PC-3 (cell line): ENCODE results near the gene SORBS2. TPM values are rescaled to one million over a fixed set of nuclear protein-coding genes. Genes with fewer than 3 reads are reported as not detected.
A peak's percentile ranks its signal among the peaks of the same experiment; 100 is the strongest.

Source experiments
- ATAC-seq: fragments of 200-7000 bp; cut with Tn5 transposase; 2 replicates; pipeline ENCODE4 v1.9.1; 2020; ENCODE audit warnings: mild to moderate bottlenecking, moderate library complexity
- BruUV-seq: library from RNA; stranded (reverse); fragments of 400-500 nt; replicated peaks from 2 replicates; lab custom pipeline; 2021; lab: Mats Ljungman, UMichigan
- CTCF ChIA-PET: fragments of 300-600 bp; sonication (Branson Sonifier 250); formaldehyde crosslinking; loops from one replicate; lab custom pipeline; 2022; ENCODE audit warnings: antibody characterized with exemption; lab: Charles Lee
- POLR2A ChIA-PET: fragments of 300-600 bp; sonication (Branson Sonifier 250); formaldehyde crosslinking; loops from one replicate; lab custom pipeline; 2022; ENCODE audit warnings: antibody characterized with exemption; ENCODE audit not compliant: unreplicated experiment; lab: Charles Lee
- DNase-seq: peaks from one replicate; pipeline ENCODE4 v3.0.0-alpha.2; 2015
- H2AFZ ChIP-seq: fragments of 300-600 bp; sonication (generic); 2 replicates; pipeline ENCODE4 v1.6.0; 2016; ENCODE audit warnings: antibody characterized with exemption, low read length
- H3F3A ChIP-seq: fragments of 300-600 bp; sonication (generic); one replicate; pipeline ENCODE4 v1.6.0; 2017; ENCODE audit warnings: antibody characterized with exemption, low read length, control low read depth, mild to moderate bottlenecking; ENCODE audit not compliant: unreplicated experiment
- H3K27ac ChIP-seq: fragments of 300-600 bp; sonication (generic); 2 replicates; pipeline ENCODE4 v1.5.1; 2016; ENCODE audit warnings: mild to moderate bottlenecking, low read length
- H3K27me3 ChIP-seq: fragments of 300-600 bp; sonication (generic); 2 replicates; pipeline ENCODE4 v1.6.1; 2016; ENCODE audit warnings: low read length, mixed read lengths
- H3K36me3 ChIP-seq: fragments of 300-600 bp; sonication (generic); 2 replicates; pipeline ENCODE4 v1.6.1; 2016; ENCODE audit warnings: low read depth, mixed run types, low read length, mixed read lengths
- H3K4me1 ChIP-seq: fragments of 300-600 bp; sonication (generic); 2 replicates; pipeline ENCODE4 v1.5.1; 2016; ENCODE audit warnings: low read length; ENCODE audit not compliant: insufficient read depth
- H3K4me2 ChIP-seq: fragments of 300-600 bp; sonication (generic); 2 replicates; pipeline ENCODE4 v1.6.0; 2016; ENCODE audit warnings: low read length
- H3K4me3 ChIP-seq: fragments of 300-600 bp; sonication (generic); 2 replicates; pipeline ENCODE4 v1.5.1; 2016; ENCODE audit warnings: mild to moderate bottlenecking, low read length, mixed read lengths
- H3K79me2 ChIP-seq: fragments of 300-600 bp; sonication (generic); 2 replicates; pipeline ENCODE4 v1.6.1; 2017; ENCODE audit warnings: low read length, mixed read lengths
- H3K9ac ChIP-seq: fragments of 300-600 bp; sonication (generic); 2 replicates; pipeline ENCODE4 v1.6.0; 2016; ENCODE audit warnings: mild to moderate bottlenecking, low read length
- H3K9me2 ChIP-seq: fragments of 300-600 bp; sonication (generic); replicated peaks from 2 replicates; pipeline ENCODE4 v1.6.1; 2016; ENCODE audit warnings: mixed run types, low read length, mixed read lengths
- H3K9me3 ChIP-seq: fragments of 300-600 bp; sonication (generic); 2 replicates; pipeline ENCODE4 v1.6.1; 2016; ENCODE audit warnings: low read length, mixed read lengths
- H4K20me1 ChIP-seq: fragments of 300-600 bp; sonication (generic); 2 replicates; pipeline ENCODE4 v1.6.1; 2016; ENCODE audit warnings: low read length, mixed read lengths
- CTCF ChIP-seq: fragments of 300-600 bp; sonication (generic); conservative IDR thresholded peaks from 2 replicates; pipeline ENCODE4 v1.5.1; 2017; ENCODE audit warnings: antibody characterized with exemption, low read depth, mild to moderate bottlenecking, low read length
- EZH2 ChIP-seq: fragments of 300-600 bp; sonication (generic); IDR thresholded peaks from one replicate; pipeline ENCODE4 v1.6.1; 2017; ENCODE audit warnings: antibody characterized with exemption, mild to moderate bottlenecking, low read length; ENCODE audit not compliant: unreplicated experiment
- EZH2phosphoT487 ChIP-seq: fragments of 300-600 bp; sonication (generic); IDR thresholded peaks from 2 replicates; pipeline ENCODE4 v1.6.1; 2018; ENCODE audit warnings: mild to moderate bottlenecking, antibody characterized with exemption, low read length, borderline replicate concordance
- intact Hi-C: fragments of 100-400 bp; cut with micrococcal nuclease; formaldehyde crosslinking; loops from 2 replicates; pipeline ENCODE4 v1.9.0; 2023
- total RNA-seq: library from RNA; depleted of rRNA; stranded (reverse); fragments of >200 nt; gene quantifications from 2 replicates; pipeline ENCODE4 v1.2.3, GENCODE V29; 2014

The SORBS2 gene
- total RNA-seq, 1 experiment from 2014 or later, result 3.6 TPM

- H3K27me3 ChIP-seq, result no peaks in the 10 kb centered on the region
- H3F3A ChIP-seq, result no peaks in the 10 kb centered on the region
- H3K4me2 ChIP-seq, result no peak overlapping the region
- no peaks in the 10 kb centered on the region for H4K20me1 ChIP-seq
- H3K79me2 ChIP-seq, result no peaks in the 10 kb centered on the region
- no peaks in the 10 kb centered on the region for H3K4me1 ChIP-seq
- no peak overlapping the region for H2AFZ ChIP-seq
- H3K9ac ChIP-seq, result no peak overlapping the region
- H3K36me3 ChIP-seq, result no peaks in the 10 kb centered on the region
- no peak overlapping the region for H3K4me3 ChIP-seq
- ATAC-seq, result no peak
- no peak overlapping the region for H3K27ac ChIP-seq
- H3K9me2 ChIP-seq, result no peaks in the 10 kb centered on the region
- DNase-seq, result peak; percentile 33
- intact Hi-C loops, result no loop called here
- no peaks in the 10 kb centered on the region for H3K9me3 ChIP-seq
- no peak for TF ChIP-seq CTCF
- no peak for TF ChIP-seq EZH2
- TF ChIP-seq EZH2phosphoT487, result no peak
- CTCF ChIA-PET, result no interaction called here
- BruUV-seq, result no TSS peak
- POLR2A ChIA-PET, result no interaction called here
Observed at GRCh38 chr4:185853841-185854240, 41.8 kb upstream of the SORBS2 start.

- POLR2A ChIA-PET, result no interaction called here
- no TSS peak for BruUV-seq
- Histone ChIP-seq H3K4me1 (no peaks in the 10 kb centered on the region), H3K9me3 (no peaks in the 10 kb centered on the region), H3K79me2 (no peaks in the 10 kb centered on the region), H3K9me2 (no peaks in the 10 kb centered on the region), H3F3A (no peaks in the 10 kb centered on the region), H2AFZ (no peak overlapping the region), H3K27ac (no peak overlapping the region), H3K36me3 (no peaks in the 10 kb centered on the region), H3K4me2 (no peak overlapping the region), H3K27me3 (no peaks in the 10 kb centered on the region), H3K4me3 (no peak overlapping the region), H4K20me1 (no peaks in the 10 kb centered on the region), H3K9ac (no peak overlapping the region)
- intact Hi-C loops, result no loop called here
- CTCF ChIA-PET, result no interaction called here
- no peak for TF ChIP-seq EZH2phosphoT487
- TF ChIP-seq EZH2, result no peak
- no peak for TF ChIP-seq CTCF
- DNase-seq, result no peak
- no peak for ATAC-seq
Observed at GRCh38 chr4:185852961-185853360, 41.0 kb upstream of the SORBS2 start.

GRCh38 chr4:185849664-185850550 is 37.9 kb upstream of the SORBS2 start:
- intact Hi-C loops, result no loop called here
- H3K9me3 ChIP-seq, result no peaks in the 10 kb centered on the region
- POLR2A ChIA-PET, result no interaction called here

More at GRCh38 chr4:185849664-185850550, 37.9 kb upstream of the SORBS2 start:
- Histone ChIP-seq H3K9me2 (no peaks in the 10 kb centered on the region), H3F3A (no peaks in the 10 kb centered on the region), H4K20me1 (no peaks in the 10 kb centered on the region), H3K4me3 (no peak overlapping the region), H3K27me3 (no peaks in the 10 kb centered on the region), H3K4me1 (no peaks in the 10 kb centered on the region), H3K27ac (no peak overlapping the region), H3K4me2 (no peak overlapping the region), H3K36me3 (no peaks in the 10 kb centered on the region), H2AFZ (no peak overlapping the region), H3K79me2 (no peaks in the 10 kb centered on the region), H3K9ac (no peak overlapping the region)
- DNase-seq (no peak), ATAC-seq (no peak)
- TF ChIP-seq CTCF (no peak), EZH2phosphoT487 (no peak), EZH2 (no peak)
- CTCF ChIA-PET, result interaction anchor here (0.6 kb wide), 1 partner anchor 40 kb away, joined by 4 read pairs; no protein-coding TSS in a partner anchor
- BruUV-seq, result no TSS peak
